GM06990 (cell line): Measurements from ENCODE around the gene ZFYVE19.

ENCODE experiments used
- DNase-seq: peaks from one replicate; pipeline ENCODE4 v3.0.0-alpha.2; 2011; ENCODE audit not compliant: insufficient read length; ENCODE audit errors: extremely low read depth
- H3K27me3 ChIP-seq: replicated peaks from 2 replicates; pipeline ENCODE4 v1.6.0; 2011; ENCODE audit warnings: low read length; ENCODE audit not compliant: control insufficient read depth, insufficient read depth
- H3K36me3 ChIP-seq: 2 replicates; pipeline ENCODE4 v1.5.1; 2011; ENCODE audit warnings: low read length; ENCODE audit not compliant: control insufficient read depth, insufficient read depth
- H3K4me3 ChIP-seq: replicated peaks from 2 replicates; pipeline ENCODE4 v1.5.1; 2011; ENCODE audit warnings: low read depth, mild to moderate bottlenecking, control low read depth, low read length
- TF ChIP-seq, protein P1 (sequence below): IDR thresholded peaks from 2 replicates; pipeline ENCODE4 v1.5.1; 2011; ENCODE audit warnings: low read length, control low read depth, mild to moderate bottlenecking, inconsistent platforms; ENCODE audit not compliant: insufficient read depth, poor library complexity, severe bottlenecking

The ZFYVE19 gene

DNA sequence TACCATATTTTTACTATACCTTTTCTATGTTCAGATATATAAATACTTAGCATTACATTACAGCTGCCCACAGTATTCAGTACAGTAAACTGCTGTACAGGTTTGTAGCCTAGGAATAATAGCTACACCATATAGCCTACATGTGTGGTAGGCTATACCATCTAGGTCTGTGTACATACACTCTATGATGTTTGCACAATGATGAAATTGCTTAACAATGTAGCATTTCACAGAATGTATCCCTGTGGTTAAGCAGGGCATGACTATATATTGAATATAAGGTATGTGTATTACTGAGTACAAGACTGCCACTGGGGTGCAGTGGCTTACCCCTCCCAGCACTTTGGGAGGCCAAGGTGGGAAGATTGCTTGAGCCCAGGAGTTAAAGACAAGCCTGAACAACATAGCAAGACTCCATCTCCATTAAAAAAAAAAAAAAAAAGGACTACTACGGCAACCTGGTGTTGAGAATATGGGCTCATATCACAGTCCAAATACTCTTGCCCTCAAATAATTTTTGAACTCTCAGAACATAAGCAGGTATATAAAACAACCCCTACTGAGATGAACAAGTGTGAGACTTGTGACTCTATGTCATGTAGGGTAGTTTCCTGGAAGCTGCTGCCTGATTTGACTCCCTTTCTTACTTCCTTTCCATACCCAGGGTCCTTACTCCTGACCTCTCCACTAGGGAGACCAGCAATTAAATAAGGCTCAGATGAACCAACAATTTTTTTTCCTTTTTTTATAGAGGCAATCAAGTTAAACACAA, 16.9 kb downstream of the ZFYVE19 start:
- TF ChIP-seq, protein P1, sequence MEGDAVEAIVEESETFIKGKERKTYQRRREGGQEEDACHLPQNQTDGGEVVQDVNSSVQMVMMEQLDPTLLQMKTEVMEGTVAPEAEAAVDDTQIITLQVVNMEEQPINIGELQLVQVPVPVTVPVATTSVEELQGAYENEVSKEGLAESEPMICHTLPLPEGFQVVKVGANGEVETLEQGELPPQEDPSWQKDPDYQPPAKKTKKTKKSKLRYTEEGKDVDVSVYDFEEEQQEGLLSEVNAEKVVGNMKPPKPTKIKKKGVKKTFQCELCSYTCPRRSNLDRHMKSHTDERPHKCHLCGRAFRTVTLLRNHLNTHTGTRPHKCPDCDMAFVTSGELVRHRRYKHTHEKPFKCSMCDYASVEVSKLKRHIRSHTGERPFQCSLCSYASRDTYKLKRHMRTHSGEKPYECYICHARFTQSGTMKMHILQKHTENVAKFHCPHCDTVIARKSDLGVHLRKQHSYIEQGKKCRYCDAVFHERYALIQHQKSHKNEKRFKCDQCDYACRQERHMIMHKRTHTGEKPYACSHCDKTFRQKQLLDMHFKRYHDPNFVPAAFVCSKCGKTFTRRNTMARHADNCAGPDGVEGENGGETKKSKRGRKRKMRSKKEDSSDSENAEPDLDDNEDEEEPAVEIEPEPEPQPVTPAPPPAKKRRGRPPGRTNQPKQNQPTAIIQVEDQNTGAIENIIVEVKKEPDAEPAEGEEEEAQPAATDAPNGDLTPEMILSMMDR: no peak
- no peaks in the 10 kb centered on the region for H3K36me3 ChIP-seq
- no peaks in the 10 kb centered on the region for H3K27me3 ChIP-seq
- DNase-seq: no peak
- H3K4me3 ChIP-seq: no peak overlapping the region

DNA sequence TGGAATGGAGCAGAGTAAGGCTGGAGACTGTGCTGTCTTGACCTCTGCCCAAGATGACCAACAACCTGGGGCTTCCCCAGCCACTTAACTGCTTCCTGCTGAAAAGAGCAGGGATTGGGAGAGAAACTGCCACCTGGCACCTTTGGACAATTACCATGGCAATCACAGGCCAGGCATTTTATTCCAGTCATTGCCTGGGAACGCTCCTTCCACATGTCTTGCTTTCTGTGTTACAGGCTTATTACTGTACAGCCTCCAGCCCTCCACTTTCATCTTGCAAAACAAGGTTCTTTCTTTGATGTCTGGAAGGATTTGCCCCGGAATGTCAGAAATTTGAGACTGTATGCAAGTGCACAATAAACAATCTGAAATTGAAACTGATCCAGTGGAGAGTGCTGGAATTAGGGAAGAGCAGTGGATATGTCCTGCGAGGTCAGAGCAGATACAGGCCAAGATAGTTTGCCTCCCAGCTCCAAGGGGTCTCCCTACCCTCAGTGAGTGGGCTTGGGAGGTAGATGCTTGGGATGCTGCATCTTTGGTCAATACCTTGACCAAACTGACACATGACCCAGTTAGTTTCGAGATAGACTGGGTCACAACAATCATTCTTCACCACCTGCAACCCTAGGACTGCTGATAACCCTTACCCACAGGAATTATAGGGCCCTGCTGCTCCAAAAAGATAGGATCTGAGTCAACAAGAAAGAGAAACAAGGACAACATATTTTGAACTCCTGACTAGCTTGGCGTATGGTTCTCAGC, 19.0 kb downstream of the ZFYVE19 start:
- Histone ChIP-seq H3K4me3 (no peak overlapping the region), H3K36me3 (no peaks in the 10 kb centered on the region), H3K27me3 (no peaks in the 10 kb centered on the region)
- TF ChIP-seq, protein P1: no peak
- DNase-seq: no peak

DNA sequence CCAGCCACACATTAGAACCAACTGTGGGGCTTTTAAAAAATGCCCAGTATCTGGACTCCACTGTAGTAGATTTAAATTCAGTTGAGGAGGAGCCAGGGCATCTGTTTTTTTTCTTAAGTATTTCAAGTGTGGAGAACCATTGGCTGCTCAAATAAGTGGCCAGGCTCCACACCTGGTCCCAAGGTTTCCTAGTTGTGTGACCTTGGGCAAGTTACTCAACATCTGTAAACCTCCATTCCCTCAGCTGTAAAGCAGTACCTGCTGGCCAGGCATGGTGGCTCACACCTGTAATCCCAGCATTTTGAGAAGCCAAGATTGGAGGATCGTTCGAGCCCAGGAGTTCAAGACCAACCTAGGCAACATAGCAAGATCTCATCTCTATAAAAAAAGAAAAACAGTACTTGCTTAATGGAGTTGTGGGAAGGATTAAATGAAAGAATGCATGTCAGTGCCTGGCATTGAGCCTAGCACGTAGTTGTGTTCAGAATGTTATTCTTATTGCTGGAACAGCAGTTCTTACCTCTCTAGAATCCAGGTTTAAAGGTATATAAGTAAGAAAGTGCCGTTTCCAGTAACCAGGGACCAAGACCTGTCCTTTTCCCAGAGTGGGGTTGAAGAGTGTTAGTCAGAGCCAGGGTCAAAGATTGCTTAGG, 19.7 kb downstream of the ZFYVE19 start:
- Histone ChIP-seq H3K27me3 (no peaks in the 10 kb centered on the region), H3K4me3 (no peak overlapping the region), H3K36me3 (no peaks in the 10 kb centered on the region)
- DNase-seq: no peak
- TF ChIP-seq, protein P1: no peak

DNA sequence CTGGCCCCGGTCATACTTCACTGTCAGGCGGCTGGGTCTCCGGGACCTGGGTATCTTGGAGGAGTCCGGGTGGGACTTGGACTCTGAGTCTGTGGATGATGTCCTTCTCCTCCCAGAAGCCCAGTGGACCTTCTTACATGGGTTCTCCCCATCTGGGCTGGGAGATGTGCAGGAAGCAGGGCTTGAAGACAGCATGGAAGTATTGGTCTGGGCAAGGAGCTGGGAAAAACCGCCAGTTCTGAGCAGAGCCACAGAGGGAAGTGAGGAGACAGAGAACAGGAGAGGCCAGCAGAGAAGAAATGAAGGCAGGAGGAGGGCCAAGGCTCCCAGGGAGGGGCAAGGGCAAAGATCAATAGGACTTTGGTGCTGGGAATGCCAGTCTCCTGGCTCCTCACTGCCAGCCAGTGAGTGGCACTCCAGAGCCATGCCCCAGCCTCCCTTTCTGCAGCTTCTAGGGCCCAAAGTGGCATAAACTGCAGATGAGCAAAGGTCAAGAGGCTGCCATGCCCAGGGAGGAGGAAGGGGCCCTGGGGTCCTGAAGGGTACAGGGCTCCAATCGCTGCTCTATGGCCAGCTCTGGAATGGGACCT, 21.7 kb downstream of the ZFYVE19 start, which contains the start of gene PPP1R14D:
Gene PPP1R14D, minus strand, starts transcription at position 262 of the 590 bp plus-strand sequence. Its CDS starts 67 bp downstream, at position 195.
- TF ChIP-seq, protein P1: no peak
- DNase-seq: no peak
- Histone ChIP-seq H3K27me3 (no peaks in the 10 kb centered on the region), H3K36me3 (no peaks in the 10 kb centered on the region), H3K4me3 (no peak within 1 kb of the TSS)

DNA sequence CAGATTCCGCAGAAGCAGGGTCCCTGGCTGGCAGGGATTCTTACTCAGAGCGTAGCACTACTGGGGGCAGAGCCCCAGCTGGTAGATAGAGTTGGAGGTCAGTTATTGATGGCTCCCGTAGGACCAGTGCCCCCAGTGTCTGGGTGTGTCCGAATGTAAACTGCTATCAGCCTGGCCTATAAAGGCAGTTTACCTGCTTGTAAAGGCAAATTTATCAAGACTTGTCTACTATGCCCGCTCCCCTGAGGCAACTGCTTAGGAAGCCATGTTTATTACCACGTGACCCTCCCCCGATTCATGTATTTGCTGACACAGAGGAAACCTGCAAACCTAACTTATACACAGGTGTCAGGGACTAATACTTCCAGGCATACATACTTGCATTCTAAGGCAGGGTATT, 22.2 kb downstream of the ZFYVE19 start:
- no peak for DNase-seq
- H3K4me3 ChIP-seq: no peak overlapping the region
- TF ChIP-seq, protein P1: no peak
- H3K36me3 ChIP-seq: no peaks in the 10 kb centered on the region
- H3K27me3 ChIP-seq: no peaks in the 10 kb centered on the region
